GM12878 (cell line): Measurements from ENCODE around the gene MICA. TPM values are rescaled to one million over a fixed set of nuclear protein-coding genes. Genes with fewer than 3 reads are reported as not detected.
A peak's percentile ranks its signal among the peaks of the same experiment; 100 is the strongest.

ENCODE experiments used
- ASH2L ChIP-seq: fragments of 300-600, 200-600 bp; sonication (generic); IDR thresholded peaks from 2 replicates; pipeline ENCODE4 v1.6.1; 2017; ENCODE audit warnings: low read depth, mild to moderate bottlenecking, borderline replicate concordance
- CREB1 ChIP-seq: IDR thresholded peaks from 2 replicates; pipeline ENCODE4 v1.6.1; 2012; ENCODE audit warnings: low read depth, mild to moderate bottlenecking, inconsistent platforms
- E2F4 ChIP-seq: IDR thresholded peaks from 2 replicates; pipeline ENCODE4 v1.6.1; 2012; ENCODE audit warnings: low read depth, low read length, improper control_type of control experiment
- EP300 ChIP-seq, 2 experiments: fragments of 150-350 bp in 1 of 2; IDR thresholded peaks; 2 replicates each; pipeline ENCODE4 v1.6.1; 2011 to 2012; ENCODE audit warnings: low read depth in 2 of 2, low read length in 2 of 2, borderline replicate concordance in 1 of 2, improper control_type of control experiment in 1 of 2, inconsistent platforms in 1 of 2; ENCODE audit not compliant: control insufficient read depth in 1 of 2
- FOXK2 ChIP-seq: fragments of 450-650 bp; IDR thresholded peaks from 2 replicates; pipeline ENCODE4 v1.6.1; 2017; ENCODE audit warnings: mild to moderate bottlenecking, moderate library complexity
- HDAC6 ChIP-seq: fragments of 200-600 bp; sonication (generic); IDR thresholded peaks from one replicate; pipeline ENCODE4 v1.8.0; 2017; ENCODE audit warnings: antibody characterized with exemption; ENCODE audit not compliant: unreplicated experiment
- IKZF2 ChIP-seq, 2 experiments: fragments of 450-650 bp; IDR thresholded peaks; 2 replicates each; pipeline ENCODE4 v1.6.1; 2017; ENCODE audit warnings: mild to moderate bottlenecking in 2 of 2, moderate library complexity in 2 of 2
- IRF3 ChIP-seq: fragments of 450-650 bp; IDR thresholded peaks from 2 replicates; pipeline ENCODE4 v1.6.1; 2014; ENCODE audit warnings: mild to moderate bottlenecking
- JUNB ChIP-seq: IDR thresholded peaks from 2 replicates; pipeline ENCODE4 v1.6.1; 2016; ENCODE audit warnings: antibody characterized with exemption, mild to moderate bottlenecking
- LARP7 ChIP-seq: fragments of 450-650 bp; IDR thresholded peaks from 2 replicates; pipeline ENCODE4 v1.6.1; 2017; ENCODE audit warnings: mild to moderate bottlenecking
- POU2F2 ChIP-seq: IDR thresholded peaks from 3 replicates; pipeline ENCODE4 v1.6.1; 2011; ENCODE audit warnings: low read depth, mild to moderate bottlenecking, low read length, borderline replicate concordance
- RCOR1 ChIP-seq: conservative IDR thresholded peaks from 2 replicates; pipeline ENCODE4 v1.6.1; 2012; ENCODE audit warnings: low read depth, low read length, improper control_type of control experiment
- RFX5 ChIP-seq: IDR thresholded peaks from 2 replicates; pipeline ENCODE4 v1.6.1; 2011; ENCODE audit warnings: low read depth, low read length, improper control_type of control experiment
- SREBF1 ChIP-seq: IDR thresholded peaks from 2 replicates; pipeline ENCODE4 v1.6.1; 2012; ENCODE audit warnings: mild to moderate bottlenecking, low read length
- TARDBP ChIP-seq: IDR thresholded peaks from 2 replicates; pipeline ENCODE4 v1.6.1; 2016; ENCODE audit warnings: borderline replicate concordance
- TCF12 ChIP-seq: IDR thresholded peaks from 2 replicates; pipeline ENCODE4 v1.6.1; 2011; ENCODE audit warnings: low read depth, mild to moderate bottlenecking, low read length
- WRNIP1 ChIP-seq: IDR thresholded peaks from 2 replicates; pipeline ENCODE4 v1.6.1; 2011; ENCODE audit warnings: low read depth, low read length, improper control_type of control experiment, borderline replicate concordance
- ZNF207 ChIP-seq: fragments of 450-650 bp; IDR thresholded peaks from 2 replicates; pipeline ENCODE4 v1.6.1; 2014; ENCODE audit warnings: antibody characterized with exemption, mild to moderate bottlenecking, borderline replicate concordance
- ZNF24 ChIP-seq: fragments of 450-650 bp; IDR thresholded peaks from 2 replicates; pipeline ENCODE4 v1.6.1; 2017; ENCODE audit warnings: antibody characterized with exemption, mild to moderate bottlenecking
- ZSCAN29 ChIP-seq: fragments of 450-650 bp; IDR thresholded peaks from 2 replicates; pipeline ENCODE4 v1.6.1; 2017; ENCODE audit warnings: mild to moderate bottlenecking, moderate library complexity
- polyA plus RNA-seq, 11 experiments: library from polyadenylated mRNA; depleted of rRNA in 4 of 11; unstranded in 6 of 11; stranded (reverse) in 5 of 11; fragments of >200 nt; fragmentation: Nextera tagmentation in 4 of 11; fragmentation: Illumina TruSeq in 1 of 11; extraction: Ambion mirVana in 4 of 11; extraction: Trizol in 1 of 11; gene quantifications; 1 replicate in 1 of 11; 2 replicates in 10 of 11; pipeline versions ENCODE4 v1.2.1 to v1.2.3, GENCODE V29; 2011 to 2016; ENCODE audit warnings: inconsistent platforms in 2 of 11, missing spikeins in 2 of 11, low read depth in 1 of 11
- total RNA-seq, 4 experiments: library from RNA; depleted of rRNA in 3 of 4; stranded (reverse); fragments of >200 nt in 3 of 4; fragmentation: Illumina TruSeq in 1 of 4; extraction: Trizol in 1 of 4; gene quantifications; 2 replicates each; pipeline versions ENCODE4 v1.2.1 to v1.2.3, GENCODE V29; 2013 to 2021
- TF ChIP-seq, protein P1 (sequence below): fragments of 150-350 bp; IDR thresholded peaks from 2 replicates; pipeline ENCODE4 v1.6.1; 2014; ENCODE audit warnings: mild to moderate bottlenecking, low read depth, low read length
- TF ChIP-seq, protein P2 (sequence below): IDR thresholded peaks from 2 replicates; pipeline ENCODE4 v1.6.1; 2012; ENCODE audit warnings: low read depth, low read length, improper control_type of control experiment

Gene MICA
- total and polyA plus RNA-seq, 10 of the 15 experiments (the other 5 are each of a cell fraction or from before 2014, with no cell fraction given) = 3.6 to 10.5 (median 6.9) TPM

DNA sequence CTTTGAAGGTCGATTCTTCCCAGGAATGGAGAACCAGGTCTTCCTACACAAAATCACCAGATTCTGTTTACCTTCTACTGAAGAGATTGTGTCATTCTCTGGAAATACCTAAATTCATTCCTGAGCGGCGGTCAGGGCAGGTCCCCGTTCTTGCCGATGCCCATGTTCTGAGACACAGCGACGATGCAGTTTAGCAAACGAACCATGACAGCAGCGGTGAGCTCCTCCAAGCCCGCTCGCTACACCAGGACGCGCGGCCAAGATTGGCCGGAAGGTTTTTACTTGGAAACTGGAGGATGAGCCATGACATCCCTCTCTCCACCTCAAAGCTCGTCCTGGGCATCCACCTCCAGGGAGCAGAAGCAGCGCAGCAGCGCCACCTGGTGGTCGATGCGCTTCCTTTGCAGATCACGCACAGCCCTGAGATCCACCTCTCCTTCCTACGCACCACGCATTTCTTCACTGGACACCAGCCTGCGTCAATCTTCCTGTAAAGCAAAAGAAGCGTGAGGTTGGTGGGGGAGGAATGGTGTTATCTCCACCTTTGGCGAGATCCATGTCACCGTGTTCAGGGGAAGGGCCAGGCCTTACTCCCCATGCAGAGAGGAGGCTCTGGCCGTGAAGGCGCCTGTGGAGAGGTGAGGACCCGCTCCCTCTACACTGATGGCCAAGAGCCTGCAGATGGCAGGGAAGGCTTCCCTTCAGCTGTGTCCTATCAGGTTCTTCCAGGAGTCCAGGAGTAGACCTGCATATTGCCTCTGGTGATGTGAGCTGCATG, 36.5 kb upstream of the MICA start (continued):
- TF ChIP-seq ASH2L = no peak
- TF ChIP-seq LARP7 = peak; percentile 67
- TF ChIP-seq, protein P1, sequence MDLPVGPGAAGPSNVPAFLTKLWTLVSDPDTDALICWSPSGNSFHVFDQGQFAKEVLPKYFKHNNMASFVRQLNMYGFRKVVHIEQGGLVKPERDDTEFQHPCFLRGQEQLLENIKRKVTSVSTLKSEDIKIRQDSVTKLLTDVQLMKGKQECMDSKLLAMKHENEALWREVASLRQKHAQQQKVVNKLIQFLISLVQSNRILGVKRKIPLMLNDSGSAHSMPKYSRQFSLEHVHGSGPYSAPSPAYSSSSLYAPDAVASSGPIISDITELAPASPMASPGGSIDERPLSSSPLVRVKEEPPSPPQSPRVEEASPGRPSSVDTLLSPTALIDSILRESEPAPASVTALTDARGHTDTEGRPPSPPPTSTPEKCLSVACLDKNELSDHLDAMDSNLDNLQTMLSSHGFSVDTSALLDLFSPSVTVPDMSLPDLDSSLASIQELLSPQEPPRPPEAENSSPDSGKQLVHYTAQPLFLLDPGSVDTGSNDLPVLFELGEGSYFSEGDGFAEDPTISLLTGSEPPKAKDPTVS = no peak
- no peak for TF ChIP-seq HDAC6
- TF ChIP-seq IRF3 = no peak
- TF ChIP-seq JUNB = no peak
- TF ChIP-seq ZNF207 = 0 out of 2 replicates have a peak, but pooled peaks have one; percentile 33
- no peak for TF ChIP-seq ZSCAN29
- no peak for TF ChIP-seq EP300 (IDR thresholded peaks at IDR 0.05; ENCODE audit: borderline replicate concordance in 1 of 2, control insufficient read depth in 1 of 2, low read depth in 2 of 2, low read length in 2 of 2)
- no peak for TF ChIP-seq CREB1
- TF ChIP-seq SREBF1 = no peak
- TF ChIP-seq TCF12 = no peak
- TF ChIP-seq IKZF2 (IDR thresholded peaks at IDR 0.05) = peak; percentile 70 to 79; a peak in 3 of 4 replicates
- no peak for TF ChIP-seq TARDBP
- TF ChIP-seq WRNIP1 = 0 out of 2 replicates have a peak, but pooled peaks have one; percentile 42
- 0 out of 2 replicates have a peak, but pooled peaks have one; percentile 25 for TF ChIP-seq RCOR1
- no peak for TF ChIP-seq RFX5
- no peak; the same call in 2 of the 3 replicates for TF ChIP-seq POU2F2
- peak; percentile 82 for TF ChIP-seq ZNF24
- TF ChIP-seq FOXK2 = no peak
- TF ChIP-seq, protein P2, sequence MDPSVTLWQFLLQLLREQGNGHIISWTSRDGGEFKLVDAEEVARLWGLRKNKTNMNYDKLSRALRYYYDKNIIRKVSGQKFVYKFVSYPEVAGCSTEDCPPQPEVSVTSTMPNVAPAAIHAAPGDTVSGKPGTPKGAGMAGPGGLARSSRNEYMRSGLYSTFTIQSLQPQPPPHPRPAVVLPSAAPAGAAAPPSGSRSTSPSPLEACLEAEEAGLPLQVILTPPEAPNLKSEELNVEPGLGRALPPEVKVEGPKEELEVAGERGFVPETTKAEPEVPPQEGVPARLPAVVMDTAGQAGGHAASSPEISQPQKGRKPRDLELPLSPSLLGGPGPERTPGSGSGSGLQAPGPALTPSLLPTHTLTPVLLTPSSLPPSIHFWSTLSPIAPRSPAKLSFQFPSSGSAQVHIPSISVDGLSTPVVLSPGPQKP = no peak
- TF ChIP-seq E2F4 = no peak
